Measurements from ENCODE around the gene ODAD4. TPM values are rescaled to one million over a fixed set of nuclear protein-coding genes. Genes with fewer than 3 reads are reported as not detected.

The ODAD4 gene
- total and polyA plus RNA-seq, 4 donors = 0.07 to 1.0 (median 0.23) TPM

DNA sequence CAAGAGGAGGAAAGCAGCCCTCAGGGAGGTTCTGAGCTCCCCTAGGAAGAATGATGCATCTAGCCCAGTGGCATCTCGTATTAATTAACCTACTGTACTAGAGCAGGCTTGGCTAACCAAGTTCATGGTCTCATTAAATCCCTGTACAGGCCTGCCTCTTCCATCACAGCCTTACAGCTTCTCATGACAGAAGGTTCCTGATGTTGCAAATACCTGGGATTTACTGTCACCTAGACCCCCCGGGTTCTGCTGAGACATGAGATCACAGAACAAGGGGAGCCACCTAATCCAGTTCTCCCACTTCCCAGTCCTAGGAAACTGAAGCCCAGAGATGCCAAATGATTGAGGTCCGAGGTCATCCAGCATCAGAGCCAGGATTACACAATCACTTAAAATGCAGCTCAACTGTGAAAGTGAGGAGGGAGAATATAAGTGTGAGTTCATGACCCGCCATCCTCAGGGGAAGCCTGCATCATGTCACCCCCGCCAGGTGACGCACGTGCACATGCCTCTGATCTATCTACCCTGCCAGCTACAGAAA lies 35.6 kb upstream of the ODAD4 start:
- Histone ChIP-seq H3K4me3 (ENCODE audit: low read depth in 1 of 3, low read length in 3 of 3) (no peak overlapping the region), H3K36me3 (ENCODE audit: control insufficient read depth in 4 of 4, insufficient read depth in 3 of 4, low read depth in 1 of 4, low read length in 3 of 4) (peaks cover 6 to 72% (median 25%) of the 10 kb centered on the region in 4 donors), H3K4me1 (ENCODE audit: control insufficient read depth in 4 of 4, insufficient read depth in 4 of 4, low read length in 3 of 4) (peaks cover 3 to 18% (median 14%) of the 10 kb centered on the region in 4 donors), H3K9me3 (ENCODE audit: control insufficient read depth in 4 of 4, low read length in 3 of 4) (no peaks in the 10 kb centered on the region), H3K27me3 (ENCODE audit: control insufficient read depth in 4 of 4, insufficient read depth in 4 of 4, low read length in 3 of 4) (no peaks in the 10 kb centered on the region), H3K27ac (ENCODE audit: low read depth in 1 of 2, low read length in 2 of 2) (no peak overlapping the region), H3K9ac (ENCODE audit: low read depth in 1 of 2, low read length in 2 of 2) (no peak overlapping the region)
- TF ChIP-seq RAD21 (IDR thresholded peaks at IDR 0.05) = peak in 1 of 2 donors; percentile 54
- peak; percentile 75 to 85 for TF ChIP-seq RXRA (IDR thresholded peaks at IDR 0.05)
- peak; percentile 5 for TF ChIP-seq YY1 (IDR thresholded peaks at IDR 0.05)
- TF ChIP-seq, protein P1, sequence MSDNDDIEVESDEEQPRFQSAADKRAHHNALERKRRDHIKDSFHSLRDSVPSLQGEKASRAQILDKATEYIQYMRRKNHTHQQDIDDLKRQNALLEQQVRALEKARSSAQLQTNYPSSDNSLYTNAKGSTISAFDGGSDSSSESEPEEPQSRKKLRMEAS (IDR thresholded peaks at IDR 0.05) = peak; percentile 48
- peak; percentile 40 for TF ChIP-seq NR2F2 (IDR thresholded peaks at IDR 0.05)
- peak in 1 of 2 donors; percentile 20 for TF ChIP-seq GABPA (IDR thresholded peaks at IDR 0.05 in 1 of 2, conservative IDR thresholded peaks at IDR 0.05 in 1 of 2)
- peak; percentile 41 for TF ChIP-seq REST (IDR thresholded peaks at IDR 0.05)
- no peak for TF ChIP-seq FOXA1 (IDR thresholded peaks at IDR 0.05)
- TF ChIP-seq SP1 (IDR thresholded peaks at IDR 0.05) = peak; percentile 42
- no peak for TF ChIP-seq ATF3 (IDR thresholded peaks at IDR 0.05)
- TF ChIP-seq JUND (IDR thresholded peaks at IDR 0.05) = peak in 1 of 2 donors; percentile 51
- peak; percentile 60 to 67 for TF ChIP-seq HNF4A (conservative IDR thresholded peaks at IDR 0.05)
- TF ChIP-seq, protein P2, sequence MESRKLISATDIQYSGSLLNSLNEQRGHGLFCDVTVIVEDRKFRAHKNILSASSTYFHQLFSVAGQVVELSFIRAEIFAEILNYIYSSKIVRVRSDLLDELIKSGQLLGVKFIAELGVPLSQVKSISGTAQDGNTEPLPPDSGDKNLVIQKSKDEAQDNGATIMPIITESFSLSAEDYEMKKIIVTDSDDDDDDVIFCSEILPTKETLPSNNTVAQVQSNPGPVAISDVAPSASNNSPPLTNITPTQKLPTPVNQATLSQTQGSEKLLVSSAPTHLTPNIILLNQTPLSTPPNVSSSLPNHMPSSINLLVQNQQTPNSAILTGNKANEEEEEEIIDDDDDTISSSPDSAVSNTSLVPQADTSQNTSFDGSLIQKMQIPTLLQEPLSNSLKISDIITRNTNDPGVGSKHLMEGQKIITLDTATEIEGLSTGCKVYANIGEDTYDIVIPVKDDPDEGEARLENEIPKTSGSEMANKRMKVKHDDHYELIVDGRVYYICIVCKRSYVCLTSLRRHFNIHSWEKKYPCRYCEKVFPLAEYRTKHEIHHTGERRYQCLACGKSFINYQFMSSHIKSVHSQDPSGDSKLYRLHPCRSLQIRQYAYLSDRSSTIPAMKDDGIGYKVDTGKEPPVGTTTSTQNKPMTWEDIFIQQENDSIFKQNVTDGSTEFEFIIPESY (IDR thresholded peaks at IDR 0.05) = no peak
- DNase-seq (ENCODE audit: low spot score) = no peak
- 36% methylated on average over 7 of the region's 7 CpGs for WGBS

- Histone ChIP-seq H3K4me1 (ENCODE audit: control insufficient read depth in 4 of 4, insufficient read depth in 4 of 4, low read length in 3 of 4) (peaks cover 3 to 18% (median 14%) of the 10 kb centered on the region in 4 donors), H3K27ac (ENCODE audit: low read depth in 1 of 2, low read length in 2 of 2) (peak overlapping the region in 1 of 2 donors; percentile 14), H3K9me3 (ENCODE audit: control insufficient read depth in 4 of 4, low read length in 3 of 4) (no peaks in the 10 kb centered on the region), H3K9ac (ENCODE audit: low read depth in 1 of 2, low read length in 2 of 2) (no peak overlapping the region), H3K36me3 (ENCODE audit: control insufficient read depth in 4 of 4, insufficient read depth in 3 of 4, low read depth in 1 of 4, low read length in 3 of 4) (peaks cover 6 to 72% (median 25%) of the 10 kb centered on the region in 4 donors), H3K4me3 (ENCODE audit: low read depth in 1 of 3, low read length in 3 of 3) (no peak overlapping the region), H3K27me3 (ENCODE audit: control insufficient read depth in 4 of 4, insufficient read depth in 4 of 4, low read length in 3 of 4) (no peaks in the 10 kb centered on the region)
- no peak for DNase-seq (ENCODE audit: low spot score)
- 58% methylated on average over 5 of the region's 5 CpGs for WGBS
- TF ChIP-seq, protein P2 (IDR thresholded peaks at IDR 0.05) = no peak
Observed at GRCh38 chr17:41895617-41896016, 34.8 kb upstream of the ODAD4 start.

Measured in liver (tissue), 9 donors.